Bone marrow (tissue), 2 donors: ENCODE measurements around the gene ANKRD18B.
"Not testable (repeated sequence)": the region's sequence is repeated elsewhere in the genome, so short reads cannot be mapped to it uniquely, and the experiment has no call there.

Source experiments
- DNase-seq, 2 donors: peaks; one replicate each; lab custom pipeline; 2025; lab: John Stamatoyannopoulos, UW

ANKRD18B gene

DNA sequence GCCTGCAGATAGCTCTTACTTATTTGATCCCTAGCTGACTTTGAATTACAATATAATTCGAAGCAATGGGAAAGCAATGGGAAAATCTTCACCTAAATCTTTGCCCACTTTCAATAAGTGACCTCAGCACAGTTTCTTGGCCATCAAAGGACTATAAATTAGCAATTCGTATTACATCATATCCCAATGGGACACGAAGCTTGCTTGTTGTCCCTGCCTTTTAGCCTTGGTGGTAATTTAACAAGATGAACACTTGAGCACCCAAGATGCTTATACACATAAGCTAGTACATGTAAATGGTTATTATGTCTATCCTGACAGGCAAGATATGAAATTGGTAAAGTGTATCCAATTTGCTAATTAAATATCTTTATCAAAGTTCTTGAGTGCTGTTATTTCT is 9.9 kb downstream of the ANKRD18B start:
- not testable (repeated sequence) for DNase-seq

DNA sequence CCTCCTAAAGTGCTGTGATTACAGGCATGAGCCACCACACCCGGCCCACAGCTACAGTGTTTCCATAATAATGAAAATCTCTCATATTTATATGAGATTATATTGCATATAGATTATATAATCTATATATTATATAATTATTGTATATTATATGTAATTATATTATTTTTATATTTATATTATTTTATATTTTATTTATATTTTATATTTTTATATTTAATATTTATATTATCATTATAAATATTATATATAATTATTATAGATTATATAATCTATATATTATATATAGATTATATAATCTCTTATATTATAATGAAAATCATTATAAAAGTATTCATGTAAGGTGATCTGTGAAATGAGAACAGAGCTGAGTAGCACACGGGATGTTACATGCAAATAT is 11.5 kb downstream of the ANKRD18B start:
- no peak for DNase-seq

DNA sequence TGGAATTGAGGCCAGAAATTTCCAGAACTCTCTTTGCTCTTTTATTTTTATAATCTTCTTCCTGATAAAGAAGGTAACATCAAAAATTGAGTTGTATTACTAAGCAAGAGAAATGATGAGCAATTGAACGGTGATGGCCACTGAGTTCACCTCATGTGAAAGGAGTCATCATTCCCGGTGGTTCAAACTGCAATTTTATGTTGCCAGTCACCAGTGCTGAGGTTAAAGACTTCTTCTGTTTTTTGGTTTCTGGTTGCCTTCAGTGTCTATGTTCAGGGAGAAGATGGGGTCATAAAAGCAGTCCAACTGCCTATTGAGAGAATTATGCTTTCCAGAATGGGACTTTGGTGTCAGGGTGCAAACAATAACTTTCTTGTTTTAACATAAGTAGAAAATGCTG is 19.4 kb downstream of the ANKRD18B start:
- DNase-seq = not testable (repeated sequence)

DNA sequence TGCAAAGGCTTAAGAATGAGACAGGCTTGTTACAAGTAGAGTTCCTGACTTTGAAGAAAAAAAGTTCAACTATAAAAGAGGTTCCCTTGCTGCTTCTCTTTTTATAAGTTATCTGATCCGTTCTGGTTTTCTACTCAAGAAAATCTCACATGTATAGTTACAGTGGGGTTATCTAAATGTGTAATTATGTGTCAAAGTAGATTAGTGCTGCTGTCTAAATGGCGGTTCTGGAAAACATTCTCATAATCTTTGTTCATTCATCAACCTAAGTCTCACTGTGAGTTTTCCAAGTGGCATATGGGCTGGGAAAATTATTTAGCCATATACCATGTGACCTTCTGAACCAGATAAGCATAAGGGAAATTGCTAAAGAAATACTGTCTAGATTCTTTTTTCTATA is 21.7 kb downstream of the ANKRD18B start:
- DNase-seq = not testable (repeated sequence)

DNA sequence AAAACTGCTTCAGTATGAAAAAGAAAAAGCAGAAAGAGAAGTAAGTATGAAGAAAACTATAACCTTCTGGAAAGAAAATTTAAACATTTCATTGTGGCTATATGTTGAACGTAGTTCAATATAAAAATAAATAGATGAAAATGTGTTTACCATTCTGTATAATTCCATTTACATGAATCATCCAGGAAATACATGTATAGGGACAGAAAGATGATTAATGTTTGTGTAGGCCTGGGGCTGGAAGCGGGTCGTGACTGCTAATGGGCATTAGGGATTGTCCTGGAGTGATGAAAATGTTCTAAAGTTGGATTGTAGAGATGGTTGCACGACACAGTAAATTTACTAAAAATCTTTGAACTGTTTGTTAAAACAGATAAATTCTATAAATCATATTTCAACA is 24.8 kb downstream of the ANKRD18B start:
- DNase-seq = not testable (repeated sequence)

DNA sequence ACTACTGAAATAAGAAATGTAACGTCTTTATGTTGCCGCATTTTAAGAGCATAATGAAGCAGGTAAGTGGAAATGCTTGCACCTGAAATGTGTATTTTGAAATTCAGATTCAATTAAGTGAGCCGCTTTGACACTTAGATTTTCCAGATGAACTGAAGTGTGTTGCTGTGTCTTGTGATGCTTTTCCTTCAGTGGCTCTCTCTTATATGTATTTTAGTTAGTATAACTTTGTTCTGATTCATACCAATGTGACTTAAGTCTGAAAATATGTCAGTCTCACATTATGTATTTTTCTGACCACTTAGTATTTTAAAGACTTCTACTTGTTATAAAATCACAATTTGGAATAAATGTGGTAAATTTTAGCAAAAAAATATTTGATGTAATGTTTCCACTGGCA is 25.4 kb downstream of the ANKRD18B start:
- not testable (repeated sequence) for DNase-seq

DNA sequence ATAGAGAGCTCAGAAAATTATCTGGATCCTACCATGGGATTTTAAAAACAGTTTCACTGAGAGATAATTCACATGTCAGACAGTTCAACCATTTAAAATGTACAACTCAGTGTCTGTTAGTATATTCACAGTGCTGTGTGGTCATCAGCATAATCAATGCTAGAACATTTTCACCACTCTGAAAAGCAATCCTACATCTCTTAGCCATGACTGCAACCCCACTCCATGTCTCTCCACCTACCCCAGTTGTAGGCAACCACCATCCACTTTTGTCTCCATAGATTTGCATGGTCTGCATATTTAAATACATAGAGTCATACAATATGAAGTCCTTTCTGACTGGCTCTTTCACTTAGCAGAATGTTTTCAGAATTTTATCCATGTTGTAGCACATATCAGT is 27.1 kb downstream of the ANKRD18B start:
- DNase-seq = not testable (repeated sequence)

DNA sequence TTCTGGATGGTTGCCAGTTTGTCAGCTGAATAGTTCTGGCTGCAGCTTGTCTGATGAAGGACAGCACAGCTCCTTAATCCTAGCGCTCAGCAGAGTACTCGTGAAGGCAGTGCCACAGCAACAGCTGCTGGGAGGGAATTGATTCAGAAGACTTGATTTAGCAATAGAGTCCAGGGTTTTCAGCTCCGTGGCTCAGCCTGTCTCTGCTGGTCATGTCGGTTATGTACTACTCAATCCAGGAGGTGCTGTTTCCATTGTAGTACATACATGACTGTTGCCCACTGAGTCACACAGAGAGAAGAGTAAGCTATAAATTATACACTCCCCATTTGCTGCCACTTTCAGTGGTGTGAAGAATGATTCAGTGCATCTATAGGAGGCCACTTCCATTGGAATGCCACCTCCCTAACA is 28.3 kb downstream of the ANKRD18B start:
- not testable (repeated sequence) for DNase-seq

DNA sequence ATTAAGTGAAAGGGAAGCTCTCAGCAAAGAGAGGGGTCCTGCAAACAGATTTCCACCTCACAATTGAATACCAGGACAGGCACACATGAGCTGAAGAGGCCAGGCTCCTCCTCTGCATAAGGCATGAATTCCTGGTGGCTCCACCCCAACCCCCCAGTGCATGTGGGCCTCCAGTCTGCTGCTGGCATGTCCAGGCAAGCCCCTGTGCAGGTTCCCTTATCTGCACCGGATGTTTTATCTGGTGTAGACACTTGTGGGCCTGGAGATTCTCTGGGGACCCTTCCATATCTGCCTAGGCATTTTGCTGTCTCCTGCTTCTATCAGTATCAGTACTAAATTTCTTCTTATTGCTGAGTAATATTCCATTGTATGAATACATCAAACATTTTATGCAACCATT is 36.2 kb downstream of the ANKRD18B start:
- not testable (repeated sequence) for DNase-seq

DNA sequence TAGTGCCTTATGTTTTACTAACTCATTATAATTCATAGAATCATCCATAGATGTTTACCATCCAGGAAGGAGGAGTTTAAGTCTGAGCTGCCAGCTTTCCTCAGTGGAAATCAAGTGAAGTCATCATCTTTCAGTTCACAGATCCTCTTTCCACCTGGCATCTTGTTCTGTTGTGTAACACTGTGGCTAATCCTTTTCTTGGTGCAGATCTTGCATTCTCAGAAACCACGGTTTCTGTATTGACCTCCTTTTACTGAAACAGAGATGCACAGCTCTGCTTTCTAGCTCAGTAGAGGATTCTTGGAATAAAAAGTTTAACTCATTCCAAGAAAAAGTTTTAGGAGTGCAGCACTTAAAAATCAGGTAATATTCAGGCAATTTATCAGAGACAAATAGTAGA is 38.1 kb downstream of the ANKRD18B start:
- DNase-seq = not testable (repeated sequence)

DNA sequence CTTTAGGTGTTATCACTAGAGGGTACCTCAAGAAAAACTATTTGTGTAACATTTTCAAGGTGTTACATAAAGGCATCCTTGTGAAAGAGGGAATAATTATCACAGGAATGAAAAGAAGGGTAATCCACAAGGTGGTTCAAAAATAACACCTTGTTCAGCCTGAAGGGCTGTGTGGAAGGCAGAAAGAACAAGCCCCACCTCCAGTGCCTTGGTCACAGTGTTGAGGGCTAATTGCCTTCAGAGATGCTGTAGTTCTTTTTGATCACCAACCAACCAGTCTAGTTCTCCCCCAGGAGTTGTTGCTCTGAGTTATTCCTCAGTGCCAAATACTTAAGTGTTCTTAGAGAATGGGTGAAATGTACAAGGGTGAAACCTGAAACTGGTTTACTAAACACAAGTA is 43.7 kb downstream of the ANKRD18B start:
- DNase-seq = not testable (repeated sequence)

DNA sequence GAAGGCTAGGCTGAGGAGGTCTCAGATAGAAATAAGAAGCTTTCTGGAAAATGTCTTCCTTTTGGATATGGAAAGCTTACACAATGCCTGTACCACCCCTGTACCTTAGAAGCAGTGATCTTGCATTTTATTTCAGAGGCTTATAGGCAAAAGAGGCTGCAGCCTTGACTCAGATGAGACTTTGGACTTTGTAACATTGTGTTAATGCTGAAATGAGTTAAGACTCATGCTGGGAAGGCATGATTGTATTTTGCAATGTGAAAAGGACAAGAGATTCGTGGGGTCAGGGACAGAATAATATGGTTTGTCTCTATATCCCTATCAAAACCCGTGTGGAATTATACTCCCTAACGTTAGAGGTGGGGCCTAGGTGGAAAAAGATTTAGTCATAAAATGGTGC is 53.7 kb downstream of the ANKRD18B start:
- not testable (repeated sequence) for DNase-seq

DNA sequence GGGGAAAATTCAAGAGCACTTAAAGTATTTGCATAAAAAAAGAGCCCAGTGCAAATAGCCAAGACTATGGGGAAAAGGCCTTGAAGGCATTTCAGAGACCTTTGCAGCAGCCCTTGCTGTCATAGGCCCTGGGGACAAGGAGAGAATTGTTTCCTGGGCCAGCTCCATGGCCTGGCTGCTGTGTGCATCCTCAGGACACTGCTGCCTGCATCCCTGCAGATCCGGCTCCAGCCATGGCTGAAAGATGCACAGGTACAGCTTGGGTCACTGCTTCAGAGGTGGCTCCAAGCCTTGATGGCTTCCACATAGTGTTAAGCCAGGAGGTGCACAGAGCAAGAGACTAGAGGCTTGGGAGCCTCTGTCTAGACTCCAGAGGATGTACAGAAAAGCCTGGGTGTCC is 55.9 kb downstream of the ANKRD18B start:
- not testable (repeated sequence) for DNase-seq

DNA sequence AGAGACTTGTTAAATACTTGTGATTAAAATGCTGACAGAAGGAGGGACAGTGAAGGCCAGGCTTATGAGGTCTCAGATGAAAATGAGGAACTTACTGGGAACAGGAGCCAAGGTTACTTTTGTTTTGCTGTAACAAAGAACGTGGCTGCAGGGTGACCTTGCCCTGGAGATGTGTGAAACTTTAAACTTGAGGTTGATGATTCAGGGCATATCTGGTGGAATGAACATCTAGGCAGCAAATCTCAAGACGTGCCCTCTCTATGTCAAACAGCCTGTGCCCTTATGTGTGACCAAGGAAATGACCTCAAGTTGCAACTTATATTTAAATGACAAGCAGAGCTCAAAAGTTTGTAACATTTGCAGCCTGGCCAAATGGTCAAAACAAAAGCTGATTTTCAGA is 58.6 kb downstream of the ANKRD18B start:
- DNase-seq = peak in 1 of 2 donors; percentile 5

DNA sequence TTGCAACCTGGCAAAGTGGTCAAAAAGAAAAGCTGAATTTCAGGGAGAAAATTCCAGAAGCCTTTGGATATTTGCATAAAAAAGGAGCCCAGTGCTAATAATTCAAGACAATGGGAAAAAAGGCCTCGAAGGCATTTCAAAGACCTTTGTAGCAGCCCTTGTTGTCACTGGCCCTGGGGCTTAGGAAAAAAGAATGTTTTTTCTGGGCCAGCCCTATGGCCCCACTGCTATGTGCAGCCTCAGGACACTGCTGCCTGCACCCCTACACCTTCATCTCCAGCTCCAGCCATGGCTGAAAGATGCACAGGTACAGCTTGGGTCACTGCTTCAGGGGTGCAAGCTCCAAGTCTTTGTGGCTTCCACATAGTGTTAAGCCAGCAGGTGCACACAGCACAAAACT is 62.1 kb downstream of the ANKRD18B start:
- DNase-seq = not testable (repeated sequence)

DNA sequence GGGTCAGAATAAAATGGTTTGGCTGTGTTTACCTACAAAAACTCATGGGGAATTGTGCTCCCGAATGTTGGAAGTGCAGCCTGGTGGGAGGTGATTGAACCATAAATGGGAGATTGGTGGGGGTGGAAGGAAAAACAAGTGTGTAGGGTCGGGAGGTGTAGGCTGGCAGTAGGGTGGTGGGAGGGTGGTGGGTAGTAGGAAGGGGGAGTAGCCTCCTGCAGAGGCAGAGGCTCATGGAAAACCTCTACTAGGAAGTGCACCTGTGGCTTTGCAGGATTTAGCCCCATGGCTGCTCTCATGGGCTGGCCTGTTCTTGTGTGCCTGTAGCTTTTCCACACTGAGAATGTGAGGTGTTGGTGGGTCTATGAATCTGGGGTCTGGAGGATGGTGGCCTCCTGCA is 63.7 kb downstream of the ANKRD18B start:
- DNase-seq = not testable (repeated sequence)

DNA sequence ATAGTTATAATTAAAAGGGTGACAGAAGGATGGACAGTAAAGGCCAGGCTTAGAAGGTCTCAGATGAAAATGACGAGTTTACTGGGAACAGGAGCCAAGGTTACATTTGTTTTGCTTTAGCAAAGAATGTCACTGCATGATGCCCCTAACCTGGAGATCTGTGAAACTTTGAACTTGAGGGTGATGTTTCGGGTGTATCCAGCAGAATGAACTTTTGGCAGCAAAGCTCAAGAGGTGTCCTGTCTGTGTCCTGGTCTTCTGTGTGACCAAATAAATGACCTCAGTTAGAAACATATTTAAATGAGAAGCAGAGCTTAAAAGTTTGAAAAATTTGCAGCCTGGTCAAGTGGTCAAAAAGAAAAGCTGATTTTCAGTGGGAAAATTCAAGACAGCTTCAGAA is 64.8 kb downstream of the ANKRD18B start:
- DNase-seq = not testable (repeated sequence)

DNA sequence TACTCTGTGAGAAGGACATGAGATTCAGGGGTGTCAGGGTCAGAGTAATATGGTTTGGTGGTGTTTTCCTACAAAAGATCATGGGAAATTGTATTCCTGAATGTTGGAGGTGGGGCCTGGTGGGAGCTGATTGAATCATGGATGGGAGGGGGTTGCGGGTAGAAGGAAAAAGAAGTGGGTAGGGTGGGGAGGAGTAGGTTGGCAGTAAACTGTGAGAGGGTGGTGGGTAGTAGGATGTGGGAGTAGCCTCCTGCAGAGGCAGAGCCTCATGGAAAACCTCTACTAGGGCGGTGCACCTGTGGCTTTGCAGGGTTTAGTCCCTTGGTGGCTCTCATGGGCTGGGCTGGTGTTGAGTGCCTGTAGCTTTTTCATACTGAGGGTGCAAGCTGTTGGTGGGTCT is 66.8 kb downstream of the ANKRD18B start:
- not testable (repeated sequence) for DNase-seq

DNA sequence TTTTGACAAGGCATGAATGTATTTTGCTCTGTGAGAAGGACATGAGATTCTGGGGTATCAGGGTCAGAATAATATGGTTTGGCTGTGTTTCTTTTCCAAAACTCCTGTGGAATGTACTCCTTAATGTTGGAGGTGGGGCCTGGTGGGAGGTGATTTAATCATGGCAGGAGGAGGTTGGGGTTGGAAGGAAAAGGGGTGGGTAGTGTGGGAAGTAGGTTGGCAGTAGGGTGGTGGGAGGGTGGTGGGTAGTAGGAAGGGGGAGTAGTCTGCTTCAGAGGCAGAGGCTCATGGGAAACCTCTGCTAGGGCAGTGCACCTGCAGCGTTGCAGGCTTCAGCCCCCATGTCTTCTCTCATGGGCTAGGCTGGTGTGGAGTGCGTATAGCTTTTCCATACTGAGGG is 72.9 kb downstream of the ANKRD18B start:
- DNase-seq = not testable (repeated sequence)

DNA sequence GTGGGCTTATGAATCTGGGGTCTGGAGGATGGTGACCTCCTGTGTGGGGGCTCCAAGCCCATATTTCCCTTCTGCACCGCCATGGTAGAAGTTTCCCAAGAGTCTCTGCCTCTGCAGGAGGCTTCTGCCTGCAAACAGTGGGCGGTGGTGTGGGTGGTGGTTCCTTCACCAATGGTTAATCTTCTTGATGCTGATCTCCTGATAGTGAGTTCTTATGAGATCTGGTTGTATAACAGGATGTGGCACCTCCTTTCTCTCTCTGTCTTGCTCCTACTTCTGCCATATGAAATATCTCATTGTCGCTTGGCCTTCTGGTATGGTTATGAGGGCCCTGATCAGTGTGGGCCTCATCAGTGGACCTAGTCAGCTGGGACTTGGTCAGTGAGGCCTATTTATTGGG is 73.3 kb downstream of the ANKRD18B start:
- not testable (repeated sequence) for DNase-seq

DNA sequence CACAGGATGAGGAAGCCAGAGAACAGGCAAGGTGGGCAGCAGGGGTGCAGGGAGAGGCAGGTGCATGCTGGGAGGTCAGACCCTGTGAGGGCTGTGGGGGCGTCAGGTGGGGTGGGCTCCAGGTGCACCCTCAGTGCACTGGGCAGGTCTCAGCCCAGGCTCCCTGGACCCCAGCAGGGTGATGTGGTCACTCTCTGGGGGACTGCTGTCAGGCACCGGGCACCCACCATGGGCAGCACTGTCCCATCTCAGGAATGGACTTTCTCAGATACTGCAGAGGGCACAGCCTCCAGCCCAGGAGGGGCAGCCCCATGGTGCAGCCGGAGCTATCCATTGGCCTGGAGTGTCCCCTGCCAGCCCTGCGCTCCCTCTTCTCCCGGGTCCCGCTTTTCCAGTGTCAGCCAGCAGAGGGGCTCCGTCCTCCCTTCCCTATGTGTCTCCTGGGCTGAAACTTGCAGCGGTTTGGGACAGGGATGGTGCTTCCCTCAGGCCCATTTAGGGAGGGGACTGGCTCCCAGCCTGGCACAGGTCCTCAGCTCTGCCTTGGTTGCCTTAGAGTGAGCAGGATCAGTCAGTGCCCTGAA is 74.8 kb downstream of the ANKRD18B start:
- DNase-seq = not testable (repeated sequence)

DNA sequence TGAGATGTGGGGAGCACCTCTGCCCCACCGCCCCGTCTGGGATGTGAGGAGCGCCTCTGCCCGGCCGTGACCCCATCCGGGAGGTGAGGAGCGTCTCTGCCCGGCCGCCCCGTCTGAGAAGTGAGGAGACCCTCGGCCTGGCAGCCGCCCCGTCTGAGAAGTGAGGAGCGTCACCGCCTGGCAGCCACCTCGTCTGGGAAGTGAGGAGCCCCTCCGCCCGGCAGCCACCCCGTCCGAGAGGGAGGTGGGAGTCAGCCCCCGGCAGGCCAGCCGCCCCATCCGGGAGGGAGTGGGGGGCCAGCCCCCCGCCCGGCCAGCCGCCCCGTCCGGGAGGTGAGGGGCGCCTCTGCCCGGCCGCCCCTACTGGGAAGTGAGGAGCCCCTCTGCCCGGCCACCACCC is 76.9 kb downstream of the ANKRD18B start:
- not testable (repeated sequence) for DNase-seq

DNA sequence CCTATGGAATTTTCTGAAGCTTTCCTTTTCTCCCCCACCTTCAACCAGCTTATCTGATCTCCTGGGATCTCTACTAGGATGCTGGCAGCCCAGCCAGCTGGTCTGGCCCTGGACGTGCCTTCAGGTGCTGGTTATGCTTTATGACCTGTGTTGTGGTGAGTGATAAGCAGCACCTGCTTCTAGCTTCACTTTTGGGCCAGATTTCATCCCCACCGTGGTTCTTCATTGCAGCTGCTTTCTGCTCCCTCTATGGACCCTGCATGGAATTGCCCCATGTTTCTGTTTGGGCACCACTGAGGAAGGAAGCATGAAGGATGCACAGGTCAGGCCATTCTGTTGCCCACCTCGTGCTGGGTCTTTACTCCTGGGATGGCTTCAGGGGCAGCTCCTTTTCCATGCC is 80.2 kb downstream of the ANKRD18B start:
- DNase-seq = not testable (repeated sequence)

DNA sequence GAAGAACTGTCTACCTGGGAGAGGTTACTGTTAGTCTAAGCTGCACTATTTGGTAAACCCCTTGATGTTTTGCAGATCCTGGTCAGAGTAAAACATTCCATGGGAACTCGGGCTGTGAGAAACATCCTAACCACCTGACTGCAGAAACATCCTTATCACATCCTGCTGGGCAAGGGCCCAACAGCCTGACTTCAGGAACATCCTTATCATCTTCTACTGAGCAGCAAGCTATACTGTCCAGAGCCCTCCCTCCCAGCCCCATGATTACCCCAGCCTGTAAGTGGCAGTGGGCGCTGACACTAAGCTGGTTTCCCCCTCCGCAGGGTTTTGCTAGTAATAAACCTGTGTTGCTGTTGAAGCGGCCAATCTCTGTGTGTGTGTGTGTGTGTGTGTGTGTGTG is 80.9 kb downstream of the ANKRD18B start:
- not testable (repeated sequence) for DNase-seq
